Smooth muscle cell (in vitro differentiated cells): Measurements from ENCODE around the gene C2CD2. TPM values are rescaled to one million over a fixed set of nuclear protein-coding genes. Genes with fewer than 3 reads are reported as not detected.

Experiments used
- DNase-seq: peaks from one replicate; lab custom pipeline; 2025; ENCODE audit not compliant: unreplicated experiment; lab: John Stamatoyannopoulos, UW
- H2AFZ ChIP-seq: fragments of 200-600 bp; sonication (generic); 2 replicates; pipeline ENCODE4 v1.6.0; 2016; ENCODE audit warnings: antibody characterized with exemption, low read depth, mild to moderate bottlenecking
- H3F3A ChIP-seq: fragments of 200-600 bp; sonication (generic); 2 replicates; pipeline ENCODE4 v1.6.0; 2017; ENCODE audit warnings: antibody characterized with exemption, low read depth
- H3K27ac ChIP-seq: fragments of 200-600 bp; sonication (generic); 2 replicates; pipeline ENCODE4 v1.5.1; 2016; ENCODE audit warnings: low read depth, mild to moderate bottlenecking
- H3K27me3 ChIP-seq: fragments of 200-600 bp; sonication (generic); 2 replicates; pipeline ENCODE4 v1.6.1; 2016; ENCODE audit warnings: low read depth, mild to moderate bottlenecking
- H3K36me3 ChIP-seq: fragments of 200-600 bp; sonication (generic); 2 replicates; pipeline ENCODE4 v1.5.1; 2016; ENCODE audit warnings: low read depth
- H3K4me1 ChIP-seq: fragments of 200-600 bp; sonication (generic); 2 replicates; pipeline ENCODE4 v1.5.1; 2016; ENCODE audit warnings: low read depth
- H3K4me2 ChIP-seq: fragments of 200-600 bp; sonication (generic); 2 replicates; pipeline ENCODE4 v1.6.0; 2016; ENCODE audit warnings: mild to moderate bottlenecking
- H3K4me3 ChIP-seq: fragments of 200-600 bp; sonication (generic); 2 replicates; pipeline ENCODE4 v1.5.1; 2016; ENCODE audit warnings: mild to moderate bottlenecking
- H3K79me2 ChIP-seq: fragments of 200-600 bp; sonication (generic); 2 replicates; pipeline ENCODE4 v1.6.0; 2016; ENCODE audit warnings: low read depth, mild to moderate bottlenecking
- H3K9ac ChIP-seq: fragments of 200-600 bp; sonication (generic); 2 replicates; pipeline ENCODE4 v1.6.0; 2016; ENCODE audit warnings: low read depth
- H3K9me3 ChIP-seq: fragments of 200-600 bp; sonication (generic); replicated peaks from 2 replicates; pipeline ENCODE4 v1.5.1; 2016; ENCODE audit warnings: low read depth
- H4K20me1 ChIP-seq: fragments of 200-600 bp; sonication (generic); 2 replicates; pipeline ENCODE4 v1.6.0; 2016; ENCODE audit warnings: low read depth
- WGBS: methylation state at CpG from one replicate; pipeline ENCODE4 v1.1.7; 2016; ENCODE audit warnings: low lambda C conversion rate; 5-methylcytosine and 5-hydroxymethylcytosine counted together
- polyA plus RNA-seq: library from polyadenylated mRNA; unstranded; fragments of >200 nt; fragmentation: Nextera tagmentation; extraction: Ambion mirVana; gene quantifications from 2 replicates; pipeline ENCODE4 v1.2.1, GENCODE V29; 2016
- small RNA-seq: library from RNA; depleted of rRNA; stranded (forward); fragments of <200 nt; gene quantifications from one replicate; pipeline ENCODE3, GENCODE V24; 2014
- total RNA-seq: library from RNA; depleted of rRNA; stranded (reverse); fragments of >200 nt; gene quantifications from 2 replicates; pipeline ENCODE4 v1.2.3, GENCODE V29; 2014
- TF ChIP-seq, protein P1 (sequence below): fragments of 200-600 bp; sonication (generic); IDR thresholded peaks from 2 replicates; pipeline ENCODE4 v1.5.1; 2017; ENCODE audit warnings: borderline replicate concordance, mild to moderate bottlenecking, antibody characterized with exemption; ENCODE audit not compliant: insufficient read depth, poor library complexity, severe bottlenecking

Gene C2CD2
- total and polyA plus RNA-seq, 2 experiments from 2014 or later, result 3.4 to 6.1 TPM

DNA sequence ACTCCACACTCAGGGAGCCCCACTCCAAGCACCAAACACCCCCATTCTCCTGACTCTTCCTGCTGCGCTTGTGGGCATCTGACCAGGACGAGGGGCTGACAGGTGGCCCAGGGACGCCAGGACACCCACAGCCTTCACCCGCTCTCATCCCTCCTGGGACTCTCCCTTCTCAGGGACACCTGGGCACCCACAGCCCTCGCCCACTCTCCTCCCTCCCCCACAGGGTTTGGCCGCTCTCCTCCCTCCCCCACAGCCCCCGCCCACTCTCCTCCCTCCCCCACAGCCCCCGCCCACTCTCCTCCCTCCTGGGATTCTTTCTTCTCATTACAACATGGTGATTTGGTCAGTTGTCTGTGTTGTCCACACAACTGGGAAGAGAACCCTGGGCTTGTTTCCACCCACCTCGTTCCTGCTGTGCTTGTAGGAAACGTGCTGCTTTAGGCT, 118.1 kb downstream of the C2CD2 start:
- WGBS, result 84% methylated on average over 7 of the region's 10 CpGs
- no peak for DNase-seq
- TF ChIP-seq, protein P1, sequence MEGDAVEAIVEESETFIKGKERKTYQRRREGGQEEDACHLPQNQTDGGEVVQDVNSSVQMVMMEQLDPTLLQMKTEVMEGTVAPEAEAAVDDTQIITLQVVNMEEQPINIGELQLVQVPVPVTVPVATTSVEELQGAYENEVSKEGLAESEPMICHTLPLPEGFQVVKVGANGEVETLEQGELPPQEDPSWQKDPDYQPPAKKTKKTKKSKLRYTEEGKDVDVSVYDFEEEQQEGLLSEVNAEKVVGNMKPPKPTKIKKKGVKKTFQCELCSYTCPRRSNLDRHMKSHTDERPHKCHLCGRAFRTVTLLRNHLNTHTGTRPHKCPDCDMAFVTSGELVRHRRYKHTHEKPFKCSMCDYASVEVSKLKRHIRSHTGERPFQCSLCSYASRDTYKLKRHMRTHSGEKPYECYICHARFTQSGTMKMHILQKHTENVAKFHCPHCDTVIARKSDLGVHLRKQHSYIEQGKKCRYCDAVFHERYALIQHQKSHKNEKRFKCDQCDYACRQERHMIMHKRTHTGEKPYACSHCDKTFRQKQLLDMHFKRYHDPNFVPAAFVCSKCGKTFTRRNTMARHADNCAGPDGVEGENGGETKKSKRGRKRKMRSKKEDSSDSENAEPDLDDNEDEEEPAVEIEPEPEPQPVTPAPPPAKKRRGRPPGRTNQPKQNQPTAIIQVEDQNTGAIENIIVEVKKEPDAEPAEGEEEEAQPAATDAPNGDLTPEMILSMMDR, result no peak

More for the DNA sequence above, 118.1 kb downstream of the C2CD2 start:
- no peak overlapping the region for H3K27ac ChIP-seq
- H3K4me2 ChIP-seq, result no peak overlapping the region
- H3K9me3 ChIP-seq, result peaks cover under 1% of the 10 kb centered on the region
- no peaks in the 10 kb centered on the region for H3K27me3 ChIP-seq
- H3K36me3 ChIP-seq, result no peaks in the 10 kb centered on the region
- H3K9ac ChIP-seq, result no peak overlapping the region
- H3K79me2 ChIP-seq, result no peaks in the 10 kb centered on the region
- H2AFZ ChIP-seq, result no peak overlapping the region
- H3F3A ChIP-seq, result no peaks in the 10 kb centered on the region
- no peaks in the 10 kb centered on the region for H3K4me1 ChIP-seq
- no peak overlapping the region for H3K4me3 ChIP-seq
- no peaks in the 10 kb centered on the region for H4K20me1 ChIP-seq

Small RNA genes within 50 kb of the gene (small RNA-seq; reads per million reads assigned to genes)
- gene RF00334, result not detected

Other genes starting within 250 kb of the C2CD2 start
- gene RIPK4, start 187.0 kb downstream of the C2CD2 start, total RNA-seq, result 2.6 and 3.7 TPM in 2 replicates
- 1.1 and 7.4 TPM in 2 replicates for gene RIPK4, start 187.0 kb downstream of the C2CD2 start, polyA plus RNA-seq
- gene PRDM15, start 74.7 kb downstream of the C2CD2 start, total RNA-seq, result 5.4 and 6.8 TPM in 2 replicates
- gene PRDM15, start 74.7 kb downstream of the C2CD2 start, polyA plus RNA-seq, result 2.0 and 5.9 TPM in 2 replicates
- 22.5 and 24.1 TPM in 2 replicates for gene ZBTB21, start 56.3 kb upstream of the C2CD2 start, total RNA-seq
- 6.2 and 8.4 TPM in 2 replicates for gene ZBTB21, start 56.3 kb upstream of the C2CD2 start, polyA plus RNA-seq
- gene UMODL1, start 117.3 kb upstream of the C2CD2 start, total RNA-seq, result not detected in 2 replicates
- gene UMODL1, start 117.3 kb upstream of the C2CD2 start, polyA plus RNA-seq, result 0.14 TPM in 1 of 2 replicates, not detected in the other